Glomerular visceral epithelial cell (primary cell): Measurements from ENCODE around the gene ACTL10.
"Not testable (repeated sequence)": the region's sequence is repeated elsewhere in the genome, so short reads cannot be mapped to it uniquely, and the experiment has no call there.

Experiments used
- DNase-seq: peaks from one replicate; pipeline ENCODE4 v3.0.0-alpha.2; 2016; ENCODE audit errors: extremely low spot score

Gene ACTL10

GRCh38 chr20:33666293-33667244, at the start of gene ACTL10:
ACTL10 (plus strand) TSS chr20:33666943; CDS start chr20:33667498, 555 bp downstream.
- peak; percentile 98 for DNase-seq

- no peak for DNase-seq
Observed at GRCh38 chr20:33621717-33622400, 44.9 kb upstream of the ACTL10 start.

- no peak for DNase-seq
Observed at GRCh38 chr20:33622705-33623365, 43.9 kb upstream of the ACTL10 start.

GRCh38 chr20:33624399-33624798, 42.3 kb upstream of the ACTL10 start:
- no peak for DNase-seq

GRCh38 chr20:33626190-33626589, 40.6 kb upstream of the ACTL10 start:
- DNase-seq = no peak

- DNase-seq = no peak
Observed at GRCh38 chr20:33627577-33628216, 39.0 kb upstream of the ACTL10 start.

- no peak for DNase-seq
Observed at GRCh38 chr20:33629533-33629932, 37.2 kb upstream of the ACTL10 start.

- DNase-seq = no peak
Observed at GRCh38 chr20:33629979-33630378, 36.8 kb upstream of the ACTL10 start.

GRCh38 chr20:33630507-33630906, 36.2 kb upstream of the ACTL10 start:
- DNase-seq = no peak

GRCh38 chr20:33631910-33632309, 34.8 kb upstream of the ACTL10 start:
- not testable (repeated sequence) for DNase-seq

- no peak for DNase-seq
Observed at GRCh38 chr20:33635341-33635740, 31.4 kb upstream of the ACTL10 start.

GRCh38 chr20:33636776-33637175, 30.0 kb upstream of the ACTL10 start:
- no peak for DNase-seq

GRCh38 chr20:33640287-33640686, 26.5 kb upstream of the ACTL10 start:
- no peak for DNase-seq

- no peak for DNase-seq
Observed at GRCh38 chr20:33644313-33645071, 22.3 kb upstream of the ACTL10 start.

- no peak for DNase-seq
Observed at GRCh38 chr20:33645072-33645358, 21.7 kb upstream of the ACTL10 start.

- DNase-seq = no peak
Observed at GRCh38 chr20:33645396-33645795, 21.3 kb upstream of the ACTL10 start.

GRCh38 chr20:33646191-33646590, 20.6 kb upstream of the ACTL10 start:
- DNase-seq = no peak

GRCh38 chr20:33646959-33647602, 19.7 kb upstream of the ACTL10 start:
- not testable (repeated sequence) for DNase-seq

- DNase-seq = peak; percentile 88
Observed at GRCh38 chr20:33647603-33648395, 18.9 kb upstream of the ACTL10 start.
